ENCODE results near the gene BTNL2.
"Not testable (repeated sequence)": the region's sequence is repeated elsewhere in the genome, so short reads cannot be mapped to it uniquely, and the experiment has no call there.

The BTNL2 gene

GRCh38 chr6:32393665-32394420, 13.1 kb downstream of the BTNL2 start:
- H3K4me1 Mint-ChIP-seq, result no peaks in the 10 kb centered on the region
- H3K27me3 Mint-ChIP-seq, result peaks cover 4% of the 10 kb centered on the region
- H3K4me3 Mint-ChIP-seq, result no peak overlapping the region
- no peaks in the 10 kb centered on the region for H3K9me3 Mint-ChIP-seq
- no peak overlapping the region for H3K27ac Mint-ChIP-seq
- H3K36me3 Mint-ChIP-seq, result no peaks in the 10 kb centered on the region

DNA sequence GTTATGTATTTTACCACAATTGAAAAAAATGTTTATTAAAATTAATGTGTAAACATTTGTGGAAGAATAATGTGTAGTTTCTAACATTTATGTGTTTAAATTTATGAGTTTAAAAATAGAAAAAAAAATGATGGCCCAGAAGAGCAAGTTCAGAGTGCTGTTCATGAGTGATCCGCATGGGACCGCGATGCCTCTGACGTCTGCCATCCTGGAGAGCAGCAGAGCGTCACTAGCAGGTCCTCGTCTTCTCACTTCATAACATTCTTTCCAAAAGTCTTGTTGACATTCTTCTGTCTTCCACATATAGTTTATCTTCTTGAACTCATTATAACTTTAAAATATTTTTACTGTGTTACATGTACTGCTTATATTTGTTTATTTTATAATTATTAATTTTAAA, 15.5 kb downstream of the BTNL2 start:
- Mint-ChIP-seq H3K4me1 (no peaks in the 10 kb centered on the region), H3K27ac (no peak overlapping the region), H3K36me3 (no peaks in the 10 kb centered on the region), H3K4me3 (no peak overlapping the region), H3K9me3 (no peaks in the 10 kb centered on the region), H3K27me3 (peaks cover 13% of the 10 kb centered on the region)

DNA sequence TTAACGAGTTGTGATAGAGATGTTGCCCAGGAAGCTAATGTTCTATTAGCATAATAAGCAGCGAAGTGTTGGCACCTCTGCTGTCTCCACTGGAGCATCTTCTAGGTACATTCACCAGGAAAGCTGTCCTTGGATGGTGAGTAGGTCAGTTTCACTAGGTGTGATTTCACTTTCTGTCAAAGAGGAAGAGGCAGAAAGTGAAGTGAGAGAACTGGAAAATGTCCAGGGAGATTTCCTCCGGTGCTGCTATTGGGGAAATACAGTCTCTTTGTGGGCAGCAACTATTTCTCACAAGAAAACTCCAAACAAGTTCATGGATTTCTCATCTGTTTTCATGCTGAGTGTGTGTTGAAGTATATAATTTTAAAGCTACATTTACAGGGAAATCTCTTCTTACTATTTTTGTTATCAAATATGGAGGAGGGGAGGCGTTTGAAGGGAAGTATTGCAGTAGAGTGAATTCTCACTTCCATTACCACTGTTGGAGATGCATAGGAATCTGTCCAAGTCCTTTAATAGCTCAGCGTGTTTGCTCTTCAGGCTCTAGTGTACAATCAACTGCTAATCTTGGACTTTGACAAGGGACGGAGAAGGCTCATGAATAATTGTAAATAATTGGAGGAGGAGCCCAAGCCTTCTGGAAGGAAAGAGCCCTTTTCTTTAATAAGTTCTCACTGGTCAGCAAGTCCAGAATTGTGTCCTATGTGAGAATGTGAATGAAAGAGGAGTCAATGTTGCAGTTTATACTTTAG, 19.2 kb downstream of the BTNL2 start:
- Mint-ChIP-seq H3K9me3 (no peaks in the 10 kb centered on the region), H3K36me3 (no peaks in the 10 kb centered on the region), H3K27me3 (peaks cover 14% of the 10 kb centered on the region), H3K4me1 (peaks cover 7% of the 10 kb centered on the region), H3K27ac (peak overlapping the region; percentile 6), H3K4me3 (no peak overlapping the region)

DNA sequence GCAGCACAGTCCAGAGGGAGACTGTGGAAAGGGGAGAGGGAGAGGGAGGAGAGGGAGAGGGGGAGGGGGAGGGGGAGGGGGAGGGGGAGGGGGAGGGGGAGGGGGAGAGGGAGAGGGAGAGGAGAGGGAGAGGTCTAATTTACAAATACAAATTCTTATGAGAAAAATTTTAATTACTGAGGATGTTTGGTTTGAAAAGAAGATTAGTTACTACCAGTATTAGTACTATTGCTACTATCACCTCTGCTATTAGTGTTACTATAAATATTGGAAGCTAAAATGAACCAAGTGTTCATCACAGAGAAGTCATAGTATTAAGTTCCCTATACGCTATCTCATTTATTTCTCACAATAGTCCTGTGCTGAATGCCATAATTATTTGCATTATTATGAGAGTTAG, 20.9 kb downstream of the BTNL2 start:
- Mint-ChIP-seq H3K36me3 (no peaks in the 10 kb centered on the region), H3K27me3 (peaks cover 13% of the 10 kb centered on the region), H3K4me1 (peaks cover 7% of the 10 kb centered on the region), H3K27ac (no peak overlapping the region), H3K4me3 (no peak overlapping the region), H3K9me3 (no peaks in the 10 kb centered on the region)

GRCh38 chr6:32382757-32383420, 24.1 kb downstream of the BTNL2 start:
- Mint-ChIP-seq H3K4me1 (peaks cover 7% of the 10 kb centered on the region), H3K27me3 (peaks cover 12% of the 10 kb centered on the region)

DNA sequence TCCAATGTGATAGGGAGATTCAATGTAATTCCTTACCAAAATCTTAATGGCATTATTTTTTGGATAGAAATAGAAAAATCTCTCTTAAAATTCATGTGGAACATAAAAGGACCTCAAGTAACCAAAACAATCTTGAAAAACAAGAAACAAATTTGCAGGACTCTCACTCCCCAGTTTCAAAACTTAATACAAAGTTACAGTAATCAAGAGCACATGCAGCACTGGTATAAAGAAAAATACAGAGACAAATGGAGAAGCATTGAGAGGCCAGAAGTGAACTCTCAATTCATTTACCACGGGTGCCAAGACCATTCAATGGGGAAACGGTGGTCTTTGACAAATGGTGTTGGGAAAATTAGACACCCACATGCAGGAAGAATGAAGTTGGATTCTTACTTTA, 27.4 kb downstream of the BTNL2 start:
- no peak overlapping the region for H3K27ac Mint-ChIP-seq
- peaks cover 8% of the 10 kb centered on the region for H3K27me3 Mint-ChIP-seq
- H3K4me1 Mint-ChIP-seq, result peaks cover 7% of the 10 kb centered on the region

More at GRCh38 chr6:32382757-32383420, 24.1 kb downstream of the BTNL2 start:
- no peak overlapping the region for H3K27ac Mint-ChIP-seq
- H3K36me3 Mint-ChIP-seq, result no peaks in the 10 kb centered on the region
- no peak overlapping the region for H3K4me3 Mint-ChIP-seq
- H3K9me3 Mint-ChIP-seq, result no peaks in the 10 kb centered on the region

DNA sequence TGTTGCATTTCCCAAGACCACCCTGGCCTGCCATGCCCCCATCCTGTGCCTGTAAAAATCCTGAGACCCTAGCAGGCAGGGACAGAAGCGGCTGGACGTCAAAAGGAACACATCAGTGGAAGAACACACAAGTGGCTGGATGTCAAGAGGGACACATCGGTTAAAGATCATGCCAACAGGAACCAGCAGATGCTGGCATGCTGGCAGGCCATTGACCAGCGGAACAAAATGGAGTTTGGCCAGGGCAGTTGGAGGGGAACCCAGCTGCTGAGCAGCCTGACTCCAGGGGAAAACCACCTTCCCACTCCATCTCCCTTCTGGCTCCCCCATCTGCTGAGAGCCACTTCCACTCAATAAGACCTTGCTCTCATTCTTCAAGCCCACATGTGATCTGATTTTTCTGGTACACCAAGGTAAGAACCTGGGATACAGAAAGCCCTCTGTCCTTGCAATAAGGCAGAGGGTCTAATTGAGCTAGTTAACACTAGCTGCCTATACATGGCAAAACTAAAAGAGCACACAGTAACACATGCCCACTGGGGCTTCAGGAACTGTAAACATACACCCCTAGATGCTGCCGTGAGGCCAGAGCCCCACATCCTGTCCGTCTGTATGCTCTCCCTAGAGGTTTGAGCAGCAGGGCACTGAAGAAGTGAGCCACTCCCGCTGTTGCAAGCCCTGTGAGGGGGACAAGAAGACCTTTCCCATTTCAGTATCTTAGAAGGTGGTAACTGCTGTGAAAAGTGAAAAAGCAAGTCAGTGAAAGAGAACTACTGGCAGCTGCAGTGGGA, 31.0 kb downstream of the BTNL2 start:
- no peak overlapping the region for H3K27ac Mint-ChIP-seq
- no peaks in the 10 kb centered on the region for H3K36me3 Mint-ChIP-seq
- H3K9me3 Mint-ChIP-seq, result no peaks in the 10 kb centered on the region
- no peak overlapping the region for H3K4me3 Mint-ChIP-seq
- H3K4me1 Mint-ChIP-seq, result no peaks in the 10 kb centered on the region
- H3K27me3 Mint-ChIP-seq, result peaks cover 11% of the 10 kb centered on the region

More for the DNA sequence above, 27.4 kb downstream of the BTNL2 start:
- no peaks in the 10 kb centered on the region for H3K36me3 Mint-ChIP-seq
- no peaks in the 10 kb centered on the region for H3K9me3 Mint-ChIP-seq
- H3K4me3 Mint-ChIP-seq, result no peak overlapping the region

DNA sequence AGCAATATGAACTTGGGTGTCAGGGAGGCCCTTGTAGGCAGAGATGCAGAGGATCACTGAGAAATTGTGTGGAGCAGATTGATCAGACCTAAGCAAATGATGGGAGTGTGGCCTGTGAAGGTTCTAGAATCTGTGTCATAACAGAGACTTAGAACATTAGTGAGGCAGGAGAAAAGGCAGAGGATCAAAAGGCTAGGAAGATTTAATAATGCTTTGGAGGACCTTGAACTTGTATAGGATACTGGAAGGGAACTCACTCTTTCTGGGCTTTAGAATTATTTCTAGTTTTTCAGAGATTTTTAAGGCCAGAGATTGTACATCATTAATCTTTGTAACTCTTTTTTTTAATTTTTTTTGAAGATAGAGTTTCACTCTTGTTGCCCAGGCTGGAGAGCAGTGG, 35.2 kb downstream of the BTNL2 start, which contains the start of gene TSBP1:
Gene TSBP1 (minus strand): TSS at position 101 of the 400 bp plus-strand sequence. CDS start 197 bp downstream, outside the sequence.
- no peaks in the 10 kb centered on the region for H3K4me1 Mint-ChIP-seq
- no peak within 1 kb of the TSS for H3K4me3 Mint-ChIP-seq

DNA sequence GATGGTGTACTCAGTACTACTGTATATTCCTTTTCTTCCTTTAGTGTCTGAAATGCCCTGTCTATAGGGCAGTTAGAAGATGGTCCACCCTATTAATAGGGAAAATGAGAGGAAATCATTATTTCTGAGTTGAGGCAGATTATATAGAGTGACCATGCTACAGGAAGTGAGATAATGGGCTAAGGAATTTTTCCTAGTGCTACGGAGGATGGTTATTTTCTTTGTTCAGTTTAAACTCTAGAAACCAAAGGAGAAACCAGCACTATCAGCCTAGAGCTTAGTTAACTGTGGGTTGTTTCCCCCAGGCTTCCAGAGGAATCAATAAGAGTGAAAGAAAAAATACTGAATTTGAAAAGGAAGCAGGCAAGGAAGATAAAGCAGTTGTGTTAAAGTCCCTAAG, 35.8 kb downstream of the BTNL2 start:
- Mint-ChIP-seq H3K9me3 (no peaks in the 10 kb centered on the region), H3K36me3 (no peaks in the 10 kb centered on the region), H3K4me3 (no peak overlapping the region), H3K4me1 (no peaks in the 10 kb centered on the region), H3K27ac (no peak overlapping the region), H3K27me3 (peaks cover 17% of the 10 kb centered on the region)

More for the DNA sequence above, 35.2 kb downstream of the BTNL2 start, which contains the start of gene TSBP1:
- Mint-ChIP-seq H3K27me3 (peaks cover 19% of the 10 kb centered on the region), H3K27ac (peak within 1 kb of the TSS; percentile 13), H3K36me3 (no peaks in the 10 kb centered on the region), H3K9me3 (no peaks in the 10 kb centered on the region)

- no peaks in the 10 kb centered on the region for H3K36me3 Mint-ChIP-seq
- H3K4me3 Mint-ChIP-seq, result no peak overlapping the region
- H3K9me3 Mint-ChIP-seq, result no peaks in the 10 kb centered on the region
- H3K27ac Mint-ChIP-seq, result no peak overlapping the region
- H3K4me1 Mint-ChIP-seq, result no peaks in the 10 kb centered on the region
- H3K27me3 Mint-ChIP-seq, result peaks cover 19% of the 10 kb centered on the region
Measured at GRCh38 chr6:32370505-32370904, 36.5 kb downstream of the BTNL2 start.

DNA sequence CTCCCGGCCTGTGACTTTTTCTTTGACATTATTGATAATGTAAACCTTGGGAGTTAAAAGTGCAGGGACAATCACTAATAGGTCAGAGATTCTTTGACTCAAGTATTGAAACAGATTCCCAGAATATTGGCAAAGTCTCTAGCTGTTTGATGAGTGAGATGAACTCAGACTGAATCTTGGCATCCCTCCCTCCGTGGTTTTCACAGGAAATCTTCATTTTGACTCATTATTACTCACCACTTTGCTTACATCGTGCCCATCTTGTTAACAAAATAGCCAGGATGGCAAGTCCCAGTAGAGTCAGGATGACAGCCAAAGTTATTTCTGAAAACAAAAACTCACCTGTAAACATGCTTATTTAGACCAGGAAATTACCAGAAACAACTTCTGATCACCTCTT, 37.3 kb downstream of the BTNL2 start:
- H3K4me3 Mint-ChIP-seq, result no peak overlapping the region
- no peaks in the 10 kb centered on the region for H3K36me3 Mint-ChIP-seq
- no peaks in the 10 kb centered on the region for H3K4me1 Mint-ChIP-seq
- peaks cover 23% of the 10 kb centered on the region for H3K27me3 Mint-ChIP-seq
- H3K9me3 Mint-ChIP-seq, result no peaks in the 10 kb centered on the region
- no peak overlapping the region for H3K27ac Mint-ChIP-seq

GRCh38 chr6:32367644-32368043, 39.3 kb downstream of the BTNL2 start:
- Mint-ChIP-seq H3K4me1 (no peaks in the 10 kb centered on the region), H3K4me3 (no peak overlapping the region), H3K36me3 (peaks cover 3% of the 10 kb centered on the region), H3K27ac (no peak overlapping the region), H3K27me3 (peaks cover 21% of the 10 kb centered on the region), H3K9me3 (peaks cover 4% of the 10 kb centered on the region)

- not testable (repeated sequence) for H3K27me3 Mint-ChIP-seq, H3K9me3 Mint-ChIP-seq, H3K4me1 Mint-ChIP-seq, H3K4me3 Mint-ChIP-seq, H3K27ac Mint-ChIP-seq, H3K36me3 Mint-ChIP-seq
Measured at GRCh38 chr6:32359225-32359624, 47.8 kb downstream of the BTNL2 start.

- not testable (repeated sequence) for H3K27ac Mint-ChIP-seq, H3K9me3 Mint-ChIP-seq, H3K4me1 Mint-ChIP-seq, H3K4me3 Mint-ChIP-seq, H3K36me3 Mint-ChIP-seq, H3K27me3 Mint-ChIP-seq
Measured at GRCh38 chr6:32358548-32358947, 48.4 kb downstream of the BTNL2 start.

- Mint-ChIP-seq H3K27ac (no peak overlapping the region), H3K9me3 (no peaks in the 10 kb centered on the region), H3K4me1 (no peaks in the 10 kb centered on the region), H3K4me3 (no peak overlapping the region), H3K36me3 (no peaks in the 10 kb centered on the region), H3K27me3 (peaks cover 6% of the 10 kb centered on the region)
Measured at GRCh38 chr6:32355018-32355417, 52.0 kb downstream of the BTNL2 start.

Data from activated naive CD4-positive, alpha-beta T cell treated with anti-CD3 and anti-CD28 coated beads, Interleukin-2, amount 50 U/mL, for 24 hours (primary cell).